OCI-LY1 (cell line): ENCODE data around the gene CCL2.
"Not testable (repeated sequence)": the region's sequence is repeated elsewhere in the genome, so short reads cannot be mapped to it uniquely, and the experiment has no call there.

Source experiments
- H2AFZ ChIP-seq: fragments of 200-600 bp; sonication (generic), shearing (Covaris generic); 2 replicates; pipeline ENCODE4 v1.6.0; 2014; ENCODE audit warnings: antibody characterized with exemption, mild to moderate bottlenecking, low read length
- H3F3A ChIP-seq: fragments of 200-600 bp; sonication (generic), shearing (Covaris generic); 2 replicates; pipeline ENCODE4 v1.6.0; 2014; ENCODE audit warnings: mild to moderate bottlenecking, antibody characterized with exemption, low read length, moderate library complexity; ENCODE audit not compliant: insufficient read depth
- H3K27ac ChIP-seq: fragments of 200-600 bp; sonication (generic); 2 replicates; pipeline ENCODE4 v1.5.1; 2014; ENCODE audit warnings: low read length, mixed run types, mild to moderate bottlenecking, low read depth; ENCODE audit not compliant: poor library complexity, severe bottlenecking
- H3K27me3 ChIP-seq: fragments of 200-600 bp; sonication (generic); 2 replicates; pipeline ENCODE4 v1.6.0; 2014; ENCODE audit warnings: antibody characterized with exemption, mild to moderate bottlenecking, low read length, moderate library complexity; ENCODE audit not compliant: insufficient read depth
- H3K36me3 ChIP-seq: fragments of 200-600 bp; sonication (generic); 2 replicates; pipeline ENCODE4 v1.6.1; 2014; ENCODE audit warnings: mild to moderate bottlenecking, antibody characterized with exemption, low read length, moderate library complexity, mixed read lengths; ENCODE audit not compliant: insufficient read depth
- H3K4me1 ChIP-seq: fragments of 200-600 bp; sonication (generic); 2 replicates; pipeline ENCODE4 v1.5.1; 2014; ENCODE audit warnings: mild to moderate bottlenecking, low read length, moderate library complexity; ENCODE audit not compliant: insufficient read depth, severe bottlenecking
- H3K4me2 ChIP-seq: fragments of 200-600 bp; sonication (generic), shearing (Covaris generic); 2 replicates; pipeline ENCODE4 v1.6.1; 2014; ENCODE audit warnings: low read length
- H3K4me3 ChIP-seq: fragments of 200-600 bp; sonication (generic); 2 replicates; pipeline ENCODE4 v1.5.1; 2014; ENCODE audit warnings: low read length, low read depth, mild to moderate bottlenecking, mixed read lengths; ENCODE audit not compliant: poor library complexity, severe bottlenecking
- H3K79me2 ChIP-seq: fragments of 200-600 bp; shearing (Covaris generic); 2 replicates; pipeline ENCODE4 v1.6.1; 2016; ENCODE audit warnings: mixed run types, low read length, mixed read lengths; ENCODE audit not compliant: insufficient read depth
- H3K9ac ChIP-seq: fragments of 200-600 bp; sonication (generic), shearing (Covaris generic); 2 replicates; pipeline ENCODE4 v1.6.1; 2014; ENCODE audit warnings: mild to moderate bottlenecking, low read length, mixed read lengths
- H3K9me2 ChIP-seq: fragments of 200-600 bp; sonication (generic), shearing (Covaris generic); 2 replicates; pipeline ENCODE4 v1.6.1; 2014; ENCODE audit warnings: low read depth, mild to moderate bottlenecking, low read length, mixed read lengths
- H3K9me3 ChIP-seq: fragments of 200-600 bp; shearing (Covaris generic); 2 replicates; pipeline ENCODE4 v1.6.1; 2014; ENCODE audit warnings: low read length, mixed read lengths
- H4K20me1 ChIP-seq: fragments of 200-600 bp; sonication (generic), shearing (Covaris generic); 2 replicates; pipeline ENCODE4 v1.6.0; 2016; ENCODE audit warnings: mild to moderate bottlenecking, low read length; ENCODE audit not compliant: insufficient read depth
- EZH2 ChIP-seq: fragments of 200-600 bp; sonication (generic), shearing (Covaris generic); IDR thresholded peaks from 2 replicates; pipeline ENCODE4 v1.8.0; 2017; ENCODE audit warnings: borderline replicate concordance, mixed run types, mild to moderate bottlenecking, antibody characterized with exemption, low read length, moderate library complexity, mixed read lengths
- TF ChIP-seq, protein P1 (sequence below): fragments of 200-600 bp; sonication (generic), shearing (Covaris generic); IDR thresholded peaks from 2 replicates; pipeline ENCODE4 v1.5.1; 2017; ENCODE audit warnings: mild to moderate bottlenecking, antibody characterized with exemption, low read length, moderate library complexity, mixed read lengths

CCL2 gene

DNA sequence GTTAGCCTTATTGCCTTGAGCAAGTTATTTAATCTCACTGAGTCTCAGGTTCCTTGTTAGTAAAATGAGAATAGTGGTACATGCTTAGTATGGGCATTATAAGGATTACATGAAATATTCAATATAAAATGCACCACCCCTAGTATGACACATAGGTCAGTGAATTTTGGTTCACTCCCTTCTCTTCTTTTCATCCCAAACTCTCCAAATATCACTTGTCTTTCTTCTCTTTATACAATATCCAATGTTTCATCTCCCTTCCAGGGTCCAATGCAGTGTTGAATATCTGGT lies 28.4 kb upstream of the CCL2 start:
- no peaks in the 10 kb centered on the region for H3K9me2 ChIP-seq
- no peaks in the 10 kb centered on the region for H3K27me3 ChIP-seq
- H3K4me2 ChIP-seq: no peak overlapping the region
- no peaks in the 10 kb centered on the region for H3F3A ChIP-seq
- H3K9me3 ChIP-seq: no peaks in the 10 kb centered on the region; the same call in 1 of the 2 replicates
- H2AFZ ChIP-seq: no peak overlapping the region
- H4K20me1 ChIP-seq: no peaks in the 10 kb centered on the region
- no peak overlapping the region for H3K27ac ChIP-seq
- no peaks in the 10 kb centered on the region for H3K36me3 ChIP-seq
- no peak overlapping the region for H3K9ac ChIP-seq
- no peaks in the 10 kb centered on the region for H3K4me1 ChIP-seq
- no peaks in the 10 kb centered on the region for H3K79me2 ChIP-seq
- TF ChIP-seq, protein P1, sequence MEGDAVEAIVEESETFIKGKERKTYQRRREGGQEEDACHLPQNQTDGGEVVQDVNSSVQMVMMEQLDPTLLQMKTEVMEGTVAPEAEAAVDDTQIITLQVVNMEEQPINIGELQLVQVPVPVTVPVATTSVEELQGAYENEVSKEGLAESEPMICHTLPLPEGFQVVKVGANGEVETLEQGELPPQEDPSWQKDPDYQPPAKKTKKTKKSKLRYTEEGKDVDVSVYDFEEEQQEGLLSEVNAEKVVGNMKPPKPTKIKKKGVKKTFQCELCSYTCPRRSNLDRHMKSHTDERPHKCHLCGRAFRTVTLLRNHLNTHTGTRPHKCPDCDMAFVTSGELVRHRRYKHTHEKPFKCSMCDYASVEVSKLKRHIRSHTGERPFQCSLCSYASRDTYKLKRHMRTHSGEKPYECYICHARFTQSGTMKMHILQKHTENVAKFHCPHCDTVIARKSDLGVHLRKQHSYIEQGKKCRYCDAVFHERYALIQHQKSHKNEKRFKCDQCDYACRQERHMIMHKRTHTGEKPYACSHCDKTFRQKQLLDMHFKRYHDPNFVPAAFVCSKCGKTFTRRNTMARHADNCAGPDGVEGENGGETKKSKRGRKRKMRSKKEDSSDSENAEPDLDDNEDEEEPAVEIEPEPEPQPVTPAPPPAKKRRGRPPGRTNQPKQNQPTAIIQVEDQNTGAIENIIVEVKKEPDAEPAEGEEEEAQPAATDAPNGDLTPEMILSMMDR: no peak
- no peak for TF ChIP-seq EZH2
- no peak overlapping the region for H3K4me3 ChIP-seq

DNA sequence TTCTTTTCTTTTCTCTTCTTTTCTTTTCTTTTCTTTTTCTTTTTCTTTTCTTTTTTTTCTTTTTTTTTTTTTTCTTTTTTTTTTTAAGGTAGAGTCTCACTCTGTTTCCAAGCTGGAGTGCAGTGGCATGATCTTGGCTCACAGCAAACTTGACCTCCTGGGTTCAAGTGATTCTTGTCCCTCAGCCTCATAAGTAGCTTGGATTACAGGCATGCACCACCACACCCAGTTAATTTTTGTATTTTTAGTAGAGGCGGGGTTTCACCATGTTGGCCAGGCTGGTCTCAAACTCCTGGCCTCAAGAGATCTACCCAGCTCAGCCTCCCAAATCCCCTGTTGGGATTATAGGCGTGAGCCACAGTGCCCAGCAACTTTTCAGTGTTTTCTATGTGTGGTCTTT lies 27.8 kb upstream of the CCL2 start:
- not testable (repeated sequence) for H3K79me2 ChIP-seq, H4K20me1 ChIP-seq, H3K4me3 ChIP-seq, H3K4me2 ChIP-seq, H3K9me2 ChIP-seq, H3K4me1 ChIP-seq, H3K27me3 ChIP-seq, H3K9me3 ChIP-seq, H3F3A ChIP-seq, H3K9ac ChIP-seq, H2AFZ ChIP-seq, H3K36me3 ChIP-seq, H3K27ac ChIP-seq

DNA sequence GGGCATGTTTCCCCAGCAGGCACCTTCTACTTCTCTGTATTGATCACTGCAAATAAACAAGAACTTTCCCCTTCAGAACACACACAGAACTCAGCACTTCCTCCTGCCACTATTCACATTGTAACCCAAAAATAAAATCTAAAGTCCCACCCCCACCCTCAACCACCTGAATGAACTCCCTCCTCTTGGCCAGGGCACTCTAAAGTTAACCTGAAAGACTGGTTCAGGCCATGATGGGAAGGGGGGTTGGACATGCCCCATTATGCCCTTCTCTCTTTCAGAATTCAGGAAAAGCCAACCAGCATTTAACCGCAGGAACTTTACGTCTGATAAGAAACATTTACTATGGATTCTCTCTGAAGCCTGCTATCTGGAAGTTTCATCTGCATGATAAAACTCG lies 27.4 kb upstream of the CCL2 start:
- Histone ChIP-seq H3K4me3 (no peak overlapping the region), H3K27me3 (no peaks in the 10 kb centered on the region), H3K9ac (no peak overlapping the region), H2AFZ (no peak overlapping the region), H3K27ac (no peak overlapping the region), H3F3A (no peaks in the 10 kb centered on the region), H3K9me2 (no peaks in the 10 kb centered on the region), H4K20me1 (no peaks in the 10 kb centered on the region), H3K4me1 (no peaks in the 10 kb centered on the region), H3K36me3 (no peaks in the 10 kb centered on the region), H3K9me3 (no peaks in the 10 kb centered on the region; the same call in 1 of the 2 replicates), H3K79me2 (no peaks in the 10 kb centered on the region), H3K4me2 (no peak overlapping the region)
- TF ChIP-seq EZH2: no peak
- TF ChIP-seq, protein P1: no peak

DNA sequence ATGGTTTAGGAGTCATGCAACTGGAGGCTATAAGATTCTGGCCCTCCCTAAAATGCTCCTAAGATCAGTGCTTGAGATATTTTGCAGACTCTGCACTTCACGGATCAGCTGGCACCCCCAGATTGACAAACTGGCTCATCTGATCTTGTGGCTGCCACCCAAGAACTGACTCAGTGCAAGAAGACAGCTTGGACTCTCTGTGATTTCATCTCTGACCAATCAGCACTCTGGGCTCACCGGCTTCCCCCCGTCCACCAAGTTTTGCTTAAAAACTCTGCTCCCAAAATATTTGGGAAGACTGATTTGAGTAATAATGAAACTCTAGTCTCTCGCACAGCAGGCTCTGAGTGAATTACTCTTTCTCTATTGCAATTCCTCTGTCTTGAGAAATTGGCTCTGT lies 26.3 kb upstream of the CCL2 start:
- H3K79me2 ChIP-seq: no peaks in the 10 kb centered on the region
- H3K4me1 ChIP-seq: no peaks in the 10 kb centered on the region
- H3K27me3 ChIP-seq: no peaks in the 10 kb centered on the region
- H4K20me1 ChIP-seq: no peaks in the 10 kb centered on the region
- TF ChIP-seq, protein P1: no peak
- no peak for TF ChIP-seq EZH2
- no peak overlapping the region for H2AFZ ChIP-seq
- H3K4me3 ChIP-seq: no peak overlapping the region
- H3K36me3 ChIP-seq: no peaks in the 10 kb centered on the region
- H3K9me2 ChIP-seq: no peaks in the 10 kb centered on the region
- no peak overlapping the region for H3K9ac ChIP-seq
- H3K4me2 ChIP-seq: no peak overlapping the region
- H3F3A ChIP-seq: no peaks in the 10 kb centered on the region
- no peaks in the 10 kb centered on the region; the same call in 1 of the 2 replicates for H3K9me3 ChIP-seq
- no peak overlapping the region for H3K27ac ChIP-seq
